Heart left ventricle (tissue), 13 donors: ENCODE measurements around the gene MIP.

Experiments
- CTCF ChIP-seq, 12 donors: fragments of 200-600 bp; sonication (generic) in 4 of 12; IDR thresholded peaks; one replicate each; pipeline versions ENCODE4 v1.5.0 to v1.8.0; 2018 to 2022; ENCODE audit warnings: antibody characterized with exemption in 12 of 12, mild to moderate bottlenecking in 5 of 12
- POLR2A ChIP-seq, 2 donors: fragments of 450-650 bp; IDR thresholded peaks; one replicate each; pipeline ENCODE4 v1.6.1; 2017; ENCODE audit warnings: antibody characterized with exemption in 2 of 2, mild to moderate bottlenecking in 2 of 2, moderate library complexity in 2 of 2
- donor health status: ischemic (EF 13 %, LVEDD 7.1; RV severe dilation, severe dysfunction).
- donor health status: DM: no; HTN: yes; CAD: no.
- donor health status: DM: no; HTN: no; CAD: no.
- donor health status: ischemic (EF 25% LVEDD 6.9; RV normal size, moderate dysfunction).
- donor health status: ischemic (EF 25% LVEDD 5.7; RV mildly dilated, moderate dysfunction).
- donor health status: ischemic (EF 35%, LVEDD 5.7; RV mildly dilated, moderate dysfunction).
- donor health status: nonischemic (EF 11% LVEDD 7.7; RV severe dilation, severe dysfunction).
- donor health status: DM: yes; HTN: yes; CAD: no.
- donor health status: PGD.
- donor health status: ischemic (EF 29% LVEDD 5.4; RV normal size, mild dysfunction).
- donor health status: nonischemic (EF 23%, LVEDD 6.1; RV moderate dilation, normal function).

- TF ChIP-seq POLR2A (IDR thresholded peaks at IDR 0.05) = no peak
- no peak for TF ChIP-seq CTCF (IDR thresholded peaks at IDR 0.05)
Measured at GRCh38 chr12:56411781-56412639, 42.4 kb downstream of the MIP start.
